Measurements from ENCODE around the gene HNRNPUL1. TPM values are rescaled to one million over a fixed set of nuclear protein-coding genes. Genes with fewer than 3 reads are reported as not detected.

Gene HNRNPUL1
- total RNA-seq, 1 donor = 114 TPM

- peak overlapping the region; percentile 85 for H3K4me2 ChIP-seq (ENCODE audit: insufficient read depth, low read length)
- H3K79me2 ChIP-seq (ENCODE audit: insufficient read depth, low read length) = peaks cover 51% of the 10 kb centered on the region
- peaks cover 3% of the 10 kb centered on the region for H4K20me1 ChIP-seq (ENCODE audit: insufficient read depth, low read length)
- H3K9me3 ChIP-seq (ENCODE audit: low read depth, low read length) = no peaks in the 10 kb centered on the region
- DNase-seq (ENCODE audit: insufficient read length, low spot score, missing footprints) = peak; percentile 95
- peak overlapping the region; percentile 93 for H3K4me3 ChIP-seq (ENCODE audit: insufficient read depth, low read length)
- TF ChIP-seq CTCF (IDR thresholded peaks at IDR 0.05; ENCODE audit: extremely low read depth, low read depth, low read length) = no peak
- H3K36me3 ChIP-seq (ENCODE audit: insufficient read depth, low read length) = peaks cover 41% of the 10 kb centered on the region
- H3K27me3 ChIP-seq (ENCODE audit: insufficient read depth, low read length) = no peaks in the 10 kb centered on the region
- H3K4me1 ChIP-seq (ENCODE audit: insufficient read depth, low read length) = peaks cover 57% of the 10 kb centered on the region
- peak overlapping the region; percentile 90 for H3K27ac ChIP-seq (ENCODE audit: low read depth, low read length)
- H2AFZ ChIP-seq (ENCODE audit: low read length) = no peak overlapping the region
Observed at GRCh38 chr19:41219924-41220567, 44.1 kb upstream of the HNRNPUL1 start.

- H3K79me2 ChIP-seq (ENCODE audit: insufficient read depth, low read length) = peaks cover 56% of the 10 kb centered on the region
- H3K4me1 ChIP-seq (ENCODE audit: insufficient read depth, low read length) = peaks cover 63% of the 10 kb centered on the region
- no peaks in the 10 kb centered on the region for H3K27me3 ChIP-seq (ENCODE audit: insufficient read depth, low read length)
- H3K4me3 ChIP-seq (ENCODE audit: insufficient read depth, low read length) = peak overlapping the region; percentile 93
- H3K4me2 ChIP-seq (ENCODE audit: insufficient read depth, low read length) = peak overlapping the region; percentile 85
- no peak for DNase-seq (ENCODE audit: insufficient read length, low spot score, missing footprints)
- peaks cover 46% of the 10 kb centered on the region for H3K36me3 ChIP-seq (ENCODE audit: insufficient read depth, low read length)
- no peak for TF ChIP-seq CTCF (IDR thresholded peaks at IDR 0.05; ENCODE audit: extremely low read depth, low read depth, low read length)
- no peak overlapping the region for H2AFZ ChIP-seq (ENCODE audit: low read length)
- H3K27ac ChIP-seq (ENCODE audit: low read depth, low read length) = peak overlapping the region; percentile 90
- peaks cover 3% of the 10 kb centered on the region for H4K20me1 ChIP-seq (ENCODE audit: insufficient read depth, low read length)
- no peaks in the 10 kb centered on the region for H3K9me3 ChIP-seq (ENCODE audit: low read depth, low read length)
Observed at GRCh38 chr19:41220811-41221210, 43.4 kb upstream of the HNRNPUL1 start.

- no peak for DNase-seq (ENCODE audit: insufficient read length, low spot score, missing footprints)
- Histone ChIP-seq H3K36me3 (ENCODE audit: insufficient read depth, low read length) (peaks cover 50% of the 10 kb centered on the region), H3K9me3 (ENCODE audit: low read depth, low read length) (no peaks in the 10 kb centered on the region), H4K20me1 (ENCODE audit: insufficient read depth, low read length) (peaks cover 3% of the 10 kb centered on the region), H3K27ac (ENCODE audit: low read depth, low read length) (peak overlapping the region; percentile 90), H3K4me3 (ENCODE audit: insufficient read depth, low read length) (peak overlapping the region; percentile 93), H3K4me2 (ENCODE audit: insufficient read depth, low read length) (peak overlapping the region; percentile 85), H2AFZ (ENCODE audit: low read length) (no peak overlapping the region), H3K27me3 (ENCODE audit: insufficient read depth, low read length) (no peaks in the 10 kb centered on the region), H3K79me2 (ENCODE audit: insufficient read depth, low read length) (peaks cover 59% of the 10 kb centered on the region), H3K4me1 (ENCODE audit: insufficient read depth, low read length) (peaks cover 66% of the 10 kb centered on the region)
- no peak for TF ChIP-seq CTCF (IDR thresholded peaks at IDR 0.05; ENCODE audit: extremely low read depth, low read depth, low read length)
Observed at GRCh38 chr19:41221514-41222205, 42.5 kb upstream of the HNRNPUL1 start.

- H3K27ac ChIP-seq (ENCODE audit: low read depth, low read length) = peak overlapping the region; percentile 90
- peak overlapping the region; percentile 85 for H3K4me2 ChIP-seq (ENCODE audit: insufficient read depth, low read length)
- H4K20me1 ChIP-seq (ENCODE audit: insufficient read depth, low read length) = peaks cover 3% of the 10 kb centered on the region
- H3K36me3 ChIP-seq (ENCODE audit: insufficient read depth, low read length) = peaks cover 56% of the 10 kb centered on the region
- no peak for DNase-seq (ENCODE audit: insufficient read length, low spot score, missing footprints)
- no peaks in the 10 kb centered on the region for H3K9me3 ChIP-seq (ENCODE audit: low read depth, low read length)
- peaks cover 66% of the 10 kb centered on the region for H3K4me1 ChIP-seq (ENCODE audit: insufficient read depth, low read length)
- no peak overlapping the region for H2AFZ ChIP-seq (ENCODE audit: low read length)
- H3K27me3 ChIP-seq (ENCODE audit: insufficient read depth, low read length) = no peaks in the 10 kb centered on the region
- H3K4me3 ChIP-seq (ENCODE audit: insufficient read depth, low read length) = no peak overlapping the region
- no peak for TF ChIP-seq CTCF (IDR thresholded peaks at IDR 0.05; ENCODE audit: extremely low read depth, low read depth, low read length)
- peaks cover 64% of the 10 kb centered on the region for H3K79me2 ChIP-seq (ENCODE audit: insufficient read depth, low read length)
Observed at GRCh38 chr19:41222240-41222639, 41.9 kb upstream of the HNRNPUL1 start.
